OCI-M1 (cell line): ENCODE results near the gene NDUFV3.
"Not testable (repeated sequence)": the region's sequence is repeated elsewhere in the genome, so short reads cannot be mapped to it uniquely, and the experiment has no call there.

Experiments used
- DNase-seq: peaks from one replicate; lab custom pipeline; 2025; lab: John Stamatoyannopoulos, UW

Gene NDUFV3

GRCh38 chr21:42892931-42893755 is at the start of gene NDUFV3:
Gene NDUFV3 (plus strand): TSS chr21:42893309. CDS start chr21:42893334, 25 bp downstream.
- peak; percentile 100 for DNase-seq

GRCh38 chr21:42844411-42845113 is 48.5 kb upstream of the NDUFV3 start:
- DNase-seq = no peak

GRCh38 chr21:42845296-42845965 is 47.7 kb upstream of the NDUFV3 start:
- DNase-seq = no peak

- no peak for DNase-seq
Observed at GRCh38 chr21:42846221-42846620, 46.9 kb upstream of the NDUFV3 start.

- DNase-seq = no peak
Observed at GRCh38 chr21:42847051-42847707, 45.9 kb upstream of the NDUFV3 start.

GRCh38 chr21:42847726-42848125 is 45.4 kb upstream of the NDUFV3 start:
- no peak for DNase-seq

GRCh38 chr21:42848144-42848931 is 44.8 kb upstream of the NDUFV3 start:
- not testable (repeated sequence) for DNase-seq

GRCh38 chr21:42848932-42849758 is 44.0 kb upstream of the NDUFV3 start:
- no peak for DNase-seq

GRCh38 chr21:42849759-42850412 is 43.2 kb upstream of the NDUFV3 start:
- DNase-seq = no peak

GRCh38 chr21:42850463-42850862 is 42.6 kb upstream of the NDUFV3 start:
- DNase-seq = no peak

- peak; percentile 58 for DNase-seq
Observed at GRCh38 chr21:42850866-42851391, 42.2 kb upstream of the NDUFV3 start.

- no peak for DNase-seq
Observed at GRCh38 chr21:42851812-42852665, 41.1 kb upstream of the NDUFV3 start.

- DNase-seq = no peak
Observed at GRCh38 chr21:42852925-42853570, 40.1 kb upstream of the NDUFV3 start.

- DNase-seq = no peak
Observed at GRCh38 chr21:42853621-42854020, 39.5 kb upstream of the NDUFV3 start.

GRCh38 chr21:42854246-42855010 is 38.7 kb upstream of the NDUFV3 start:
- DNase-seq = no peak

- no peak for DNase-seq
Observed at GRCh38 chr21:42855171-42855936, 37.8 kb upstream of the NDUFV3 start.

GRCh38 chr21:42855937-42856335 is 37.2 kb upstream of the NDUFV3 start:
- DNase-seq = no peak
